CD4-positive, alpha-beta T cell treated with Interleukin-12 subunit alpha and Interleukin-12 subunit beta, for 1 hour (primary cell): ENCODE measurements around the gene RBM4.

Experiments
- DNase-seq: peaks from one replicate; pipeline ENCODE4 v3.0.0-alpha.2; 2020

RBM4 gene

DNA sequence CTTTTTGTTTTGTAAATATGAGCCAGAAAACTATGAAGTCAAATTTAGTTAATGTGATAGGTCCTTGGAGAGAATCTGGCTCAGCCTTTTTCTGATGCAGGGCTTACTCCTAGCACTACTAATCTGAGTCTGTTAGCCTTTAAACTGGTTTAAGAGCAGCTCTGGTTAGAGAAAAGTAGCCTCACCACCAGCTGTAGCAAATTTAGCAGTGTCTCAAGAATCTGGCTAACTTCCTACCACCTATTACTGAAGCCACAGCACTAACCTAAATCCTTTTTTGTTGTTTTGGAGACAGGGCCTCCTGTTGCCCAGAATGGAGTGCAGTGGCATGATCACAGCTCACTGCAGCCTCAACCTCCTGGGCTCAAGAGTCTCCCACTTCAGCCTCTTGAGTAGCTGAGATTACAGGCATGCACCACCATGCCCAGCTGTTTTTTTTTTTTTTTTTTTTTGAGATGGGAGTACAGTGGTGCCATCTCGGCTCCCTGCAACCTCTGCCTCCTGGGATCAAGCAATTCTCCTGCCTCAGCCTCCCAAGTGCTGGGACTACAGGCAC is 25.3 kb downstream of the RBM4 start:
- DNase-seq, result no peak

DNA sequence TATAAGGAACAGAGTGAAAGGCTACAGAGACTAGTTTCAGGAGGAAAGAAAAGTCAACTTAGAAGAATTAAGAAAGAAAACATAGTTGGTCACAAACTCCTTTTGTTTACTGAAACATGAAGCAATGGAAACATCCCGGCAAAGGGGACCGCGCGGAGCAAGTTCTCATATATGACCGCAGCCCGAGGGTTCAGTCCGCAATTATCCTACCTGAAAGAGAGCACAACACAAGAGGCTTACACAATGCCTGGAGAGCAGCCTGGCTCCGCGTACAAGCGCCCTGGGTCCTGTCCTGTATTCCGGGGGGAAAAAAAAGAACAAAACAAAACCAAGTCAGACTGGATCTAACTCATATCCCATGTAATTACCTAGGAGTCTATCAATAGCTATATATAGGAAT is 26.9 kb downstream of the RBM4 start:
- DNase-seq, result no peak

- DNase-seq, result no peak
These were observed 32.3 kb downstream of the RBM4 start for GRCh38 chr11:66670816-66671215.

DNA sequence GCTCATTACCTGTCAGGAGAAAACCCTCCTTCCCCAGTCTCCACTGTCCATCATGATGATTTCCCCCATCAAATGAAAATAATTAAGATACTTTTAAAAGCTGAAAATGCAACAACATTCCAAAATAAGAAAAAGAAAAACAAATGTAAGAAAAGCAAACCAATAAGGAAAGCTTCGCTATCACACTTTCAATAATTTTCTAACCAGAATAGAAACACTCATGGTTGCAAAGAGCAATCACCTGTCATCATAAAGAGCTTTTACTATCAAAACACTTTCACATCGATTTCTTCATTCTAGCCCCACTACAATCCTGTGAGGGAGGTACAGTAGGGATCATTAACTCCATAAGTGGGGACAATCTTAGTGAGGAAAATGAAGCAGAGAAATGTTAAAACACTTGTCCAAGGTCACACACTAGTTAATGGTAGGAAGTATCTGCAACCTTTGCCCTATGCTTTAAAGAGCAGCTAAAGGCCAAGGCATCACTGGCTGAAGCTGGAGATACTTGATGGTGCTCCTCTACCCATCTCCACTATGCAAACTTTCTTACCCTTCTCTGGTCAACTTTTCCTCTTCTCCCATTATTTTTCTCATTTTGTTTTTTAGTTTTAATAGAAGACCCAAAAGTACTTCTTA is 36.6 kb downstream of the RBM4 start:
- no peak for DNase-seq

DNA sequence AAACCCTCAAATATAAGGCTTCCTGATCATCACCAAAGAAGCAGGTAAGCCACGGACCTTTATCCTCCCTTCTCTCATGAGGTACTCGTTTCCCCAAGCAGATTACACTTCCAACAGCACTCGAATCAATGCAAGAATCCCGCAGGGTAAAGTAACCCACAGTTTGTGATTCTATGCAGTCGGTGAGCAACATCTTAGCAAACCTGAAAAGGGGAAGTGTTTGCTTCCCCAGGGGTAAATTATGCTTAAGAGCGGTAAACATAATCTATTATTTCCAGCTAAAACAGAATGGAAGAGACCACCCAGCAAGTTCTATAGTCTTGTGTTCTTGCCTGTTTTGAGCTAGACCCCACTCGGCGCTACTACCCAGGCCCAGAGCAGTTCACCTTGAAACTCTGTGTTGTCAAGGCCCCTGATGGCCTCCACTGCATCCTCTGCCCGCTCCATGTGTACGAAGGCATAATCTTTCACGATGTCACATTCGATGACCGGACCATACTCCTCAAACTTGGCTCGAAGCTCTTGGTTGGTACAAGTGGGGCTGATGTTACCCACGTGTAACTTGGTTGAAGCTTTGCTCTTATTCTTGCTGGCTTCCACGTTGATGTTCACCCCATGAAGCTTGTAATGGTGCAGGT is 37.9 kb downstream of the RBM4 start:
- DNase-seq, result no peak

- DNase-seq, result no peak
These were observed 38.6 kb downstream of the RBM4 start for GRCh38 chr11:66676931-66677598.

DNA sequence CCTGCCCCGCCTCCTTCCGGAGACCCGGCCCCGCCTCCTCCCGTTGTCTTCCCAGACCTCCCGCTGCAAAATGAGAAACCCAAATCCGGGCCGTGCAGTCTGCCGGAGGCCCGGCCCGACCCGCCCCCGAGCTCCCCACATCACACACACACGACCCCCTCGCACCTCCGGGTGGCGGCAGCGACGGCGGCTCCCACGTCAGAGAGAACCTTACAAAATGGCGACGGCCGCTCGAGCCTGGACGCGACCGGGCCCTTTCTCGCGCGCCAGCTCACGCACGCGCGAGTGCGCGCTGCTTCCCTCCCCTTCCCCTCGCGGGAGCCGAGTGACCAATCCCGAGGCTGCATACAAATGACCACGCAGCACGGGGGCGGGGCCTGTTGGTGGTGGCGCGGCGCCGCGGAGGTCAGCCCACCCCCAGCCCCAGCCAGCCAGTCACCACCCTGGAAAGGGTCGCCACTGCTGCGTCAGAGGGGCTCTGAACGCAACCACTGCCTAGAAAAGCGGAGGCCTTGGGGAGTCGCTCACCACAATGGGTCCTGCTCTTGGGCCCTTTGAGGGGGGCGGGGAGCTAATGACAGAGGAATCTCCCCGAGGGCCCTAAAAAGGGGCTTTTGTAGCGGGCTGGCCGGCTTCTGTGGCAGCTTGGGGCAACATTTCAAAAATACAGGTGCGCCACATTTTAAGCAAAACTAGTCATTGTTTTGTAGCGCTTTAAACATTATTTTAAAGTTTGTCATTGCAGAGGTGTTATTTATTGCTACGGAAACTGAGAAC is 39.3 kb downstream of the RBM4 start, which contains the start of gene RBM4B:
TSS of gene RBM4B (minus strand) at position 289 of the 777 bp plus-strand sequence. CDS start 808 bp downstream, outside the sequence.
- DNase-seq, result peak; percentile 98

DNA sequence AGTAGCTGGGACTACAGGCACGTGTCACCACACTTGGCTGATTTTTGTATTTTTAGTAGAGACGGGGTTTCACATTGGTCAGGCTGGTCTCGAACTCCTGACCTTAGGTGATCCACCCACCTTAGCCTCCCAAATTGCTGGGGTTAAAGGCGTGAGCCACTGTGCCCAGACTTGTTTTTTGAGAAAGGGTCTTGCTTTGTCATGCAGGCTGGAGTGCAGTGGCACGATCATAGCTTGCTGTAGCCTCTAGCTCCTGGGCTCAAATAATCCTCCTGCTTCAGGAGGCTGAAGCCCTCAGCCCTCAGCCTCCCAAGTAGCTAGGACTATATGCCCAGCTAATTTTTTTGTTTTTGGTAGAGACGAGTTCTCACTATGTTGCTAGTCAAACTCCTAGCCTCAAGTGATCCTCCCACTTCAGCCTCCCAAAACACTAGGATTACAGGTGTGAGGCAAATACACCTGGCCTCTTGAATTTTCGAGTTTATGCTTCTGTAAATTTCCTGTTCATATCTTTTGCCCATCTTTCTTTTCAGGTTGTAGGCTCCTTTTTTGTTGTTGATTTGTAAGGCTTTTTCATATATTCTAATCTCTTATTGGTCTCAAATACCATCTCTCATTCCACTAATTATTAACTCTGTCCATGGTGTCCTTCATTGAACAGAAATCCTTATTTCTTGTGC is 42.6 kb downstream of the RBM4 start:
- DNase-seq, result no peak

- no peak for DNase-seq
These were observed 45.4 kb downstream of the RBM4 start for GRCh38 chr11:66683877-66684276.

DNA sequence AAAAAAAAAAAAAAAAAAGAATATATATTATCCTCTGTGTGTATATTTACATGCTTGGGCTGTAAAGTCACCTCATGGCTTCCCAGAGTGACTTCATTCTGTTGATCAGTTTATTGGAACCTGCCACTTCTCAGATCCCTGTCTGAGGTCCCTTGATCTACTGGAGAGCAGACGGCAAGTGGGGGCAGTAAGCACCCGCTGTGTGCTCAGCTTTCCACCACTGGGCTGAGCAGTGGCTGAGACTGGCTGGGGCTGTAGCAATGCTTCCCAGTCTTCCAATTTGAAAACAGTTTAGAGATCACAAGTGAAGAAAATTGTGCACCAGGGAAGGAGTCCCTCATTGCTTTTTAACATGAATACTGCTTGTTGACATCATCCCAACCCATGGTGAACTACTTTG is 46.1 kb downstream of the RBM4 start:
- DNase-seq, result no peak

- DNase-seq, result no peak
These were observed 47.0 kb downstream of the RBM4 start for GRCh38 chr11:66685276-66686099.

DNA sequence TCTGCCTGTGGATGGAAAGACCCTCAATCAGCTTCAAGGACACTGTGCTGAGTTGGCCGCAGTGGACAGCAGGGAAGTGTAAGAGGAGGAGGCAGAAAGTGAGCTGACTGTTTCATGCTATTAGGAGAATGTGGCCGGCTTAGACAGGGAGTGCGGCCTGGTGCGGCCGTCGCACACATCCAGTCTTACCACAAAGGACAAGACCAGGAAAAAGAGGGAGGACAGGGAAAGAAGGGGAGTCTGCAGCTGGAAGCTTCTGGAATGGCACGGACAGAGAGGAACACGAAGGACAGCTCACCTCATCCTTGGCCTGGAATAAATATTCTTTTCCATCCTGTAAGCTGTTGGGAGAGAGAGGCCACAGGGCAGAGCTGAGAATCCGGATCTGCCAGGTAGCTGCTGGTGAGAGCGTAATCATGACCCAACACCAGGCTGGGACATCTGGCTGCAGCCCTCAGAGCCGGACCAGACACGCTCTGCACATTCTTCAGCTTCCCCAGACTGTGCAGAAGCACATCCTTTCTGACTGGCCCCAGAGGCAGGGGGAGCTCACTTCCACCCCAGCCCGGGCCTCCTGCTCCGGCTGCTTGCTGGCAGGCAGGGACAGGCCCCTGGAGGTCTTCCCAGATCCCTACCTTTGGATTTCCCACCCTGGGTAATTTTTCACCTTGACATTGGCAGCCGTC is 47.7 kb downstream of the RBM4 start:
- no peak for DNase-seq

- no peak for DNase-seq
These were observed 48.6 kb downstream of the RBM4 start for GRCh38 chr11:66686801-66687750.

DNA sequence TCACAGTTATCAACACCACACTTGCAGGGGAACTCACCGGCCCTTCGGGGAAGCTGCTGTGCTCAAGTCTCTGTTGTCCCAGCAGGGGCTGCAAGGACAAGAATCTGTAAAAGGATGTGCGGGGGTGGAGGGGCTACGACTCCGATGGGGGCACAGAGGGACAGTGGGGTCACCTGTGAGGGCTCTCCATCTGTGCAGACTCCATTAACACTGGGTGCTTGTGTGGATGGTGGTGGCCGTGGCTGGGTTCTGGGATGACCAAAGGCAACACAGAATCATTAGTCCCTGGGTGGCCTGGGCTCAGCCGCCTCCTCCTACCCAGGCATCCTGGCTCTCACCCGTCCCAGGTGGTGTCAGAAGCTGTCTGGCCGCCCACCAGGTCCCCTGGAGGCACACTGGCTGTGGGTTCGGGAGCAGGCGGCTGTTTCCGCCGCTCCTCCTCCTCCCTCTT is 49.4 kb downstream of the RBM4 start:
- no peak for DNase-seq

DNA sequence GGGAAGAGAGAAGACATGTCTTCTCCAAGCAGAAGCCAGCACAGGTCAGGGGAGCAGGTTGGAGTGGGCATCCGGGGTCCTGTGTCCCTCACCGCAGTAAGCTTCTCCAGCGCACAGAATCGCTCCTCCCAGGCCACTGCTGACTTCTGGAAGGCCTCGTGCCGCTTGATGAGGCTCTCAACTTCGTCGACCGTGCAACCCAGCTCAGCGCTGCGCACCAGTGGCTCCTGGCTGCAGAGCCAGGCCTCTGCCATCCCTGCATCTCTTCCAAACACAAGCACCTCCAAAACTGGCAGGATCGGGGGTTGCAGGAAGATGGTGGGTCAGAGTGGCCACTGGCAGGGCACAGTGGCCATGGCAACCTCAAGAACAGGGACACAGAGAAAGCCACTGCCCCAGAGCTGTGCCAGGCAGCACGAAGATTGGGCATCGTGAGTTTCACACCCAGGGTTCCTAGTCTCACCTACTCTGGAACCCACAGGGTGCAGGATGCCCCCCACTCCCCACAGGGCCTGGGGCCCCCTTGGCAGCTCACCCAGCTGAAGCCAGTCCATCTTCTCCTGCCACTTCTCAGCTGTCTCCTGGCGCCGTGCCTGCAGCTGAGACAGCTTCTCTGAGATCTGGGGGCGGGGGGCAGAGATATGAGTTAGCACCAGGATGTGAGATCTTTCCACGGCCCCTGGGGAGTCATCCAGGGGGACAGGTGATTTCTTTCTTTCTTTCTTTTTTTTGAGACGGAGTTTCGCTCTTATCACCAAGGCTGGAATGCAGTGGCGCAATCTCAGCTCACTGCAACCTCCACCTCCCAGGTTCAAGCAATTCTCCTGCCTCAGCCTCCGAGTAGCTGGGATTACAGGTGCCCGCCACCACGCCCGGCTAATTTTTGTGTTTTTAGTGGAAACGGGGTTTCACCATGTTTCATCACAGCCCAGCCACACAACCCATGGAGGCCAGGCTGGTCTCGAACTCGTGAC is 50.3 kb downstream of the RBM4 start:
- DNase-seq, result no peak

- no peak for DNase-seq
These were observed 51.4 kb downstream of the RBM4 start for GRCh38 chr11:66689661-66690590.

DNA sequence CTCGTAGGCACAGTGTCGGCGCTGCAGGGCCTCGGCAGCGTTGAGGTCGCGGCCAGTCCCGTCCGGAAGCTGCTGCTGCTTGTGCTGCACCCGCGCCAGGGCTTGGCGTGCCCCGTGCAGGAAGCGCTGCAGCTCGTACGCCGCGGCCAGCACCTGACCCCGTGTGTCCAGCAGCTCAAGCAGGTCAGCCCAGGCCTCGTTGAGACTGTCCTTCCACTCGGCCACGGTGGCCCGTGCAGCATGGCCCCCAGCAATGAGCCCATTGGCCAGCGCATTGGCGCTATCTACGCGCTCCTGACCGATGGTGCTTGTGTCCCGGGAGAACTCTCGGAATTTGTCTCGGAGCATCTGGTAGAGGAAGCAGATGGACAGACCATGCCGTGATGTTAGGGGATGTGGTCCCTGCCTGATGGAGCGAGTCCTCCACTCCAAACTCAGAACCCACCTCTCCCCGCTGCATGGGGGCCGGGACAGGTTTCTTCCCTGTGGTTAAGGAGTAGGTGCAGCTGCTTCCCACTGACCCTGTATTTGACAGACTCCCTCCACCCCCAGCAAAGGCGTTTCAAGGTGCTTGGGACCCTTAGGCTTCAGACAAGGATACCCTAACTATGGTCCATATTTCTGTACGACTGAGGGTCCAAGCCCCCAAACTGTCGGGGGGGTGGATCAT is 52.9 kb downstream of the RBM4 start:
- no peak for DNase-seq
